K562 (cell line): Measurements from ENCODE around the gene GPATCH4. TPM values are rescaled to one million over a fixed set of nuclear protein-coding genes. Genes with fewer than 3 reads are reported as not detected.

Experiments used
- ASH1L ChIP-seq: fragments of 450-650 bp; IDR thresholded peaks from 2 replicates; pipeline ENCODE4 v1.6.1; 2018; ENCODE audit warnings: borderline replicate concordance, mild to moderate bottlenecking, low read depth; ENCODE audit not compliant: partially characterized antibody
- BCL6 ChIP-seq: fragments of 250-450 bp; sonication (Bioruptor Pico); IDR thresholded peaks from 2 replicates; pipeline ENCODE4 v1.4.0; 2020
- CHD1 ChIP-seq: fragments of 200-600 bp; sonication (generic); IDR thresholded peaks from one replicate; pipeline ENCODE4 v1.6.1; 2012; ENCODE audit warnings: mild to moderate bottlenecking, moderate library complexity, low read length, inconsistent platforms
- FOS ChIP-seq: IDR thresholded peaks from 3 replicates; pipeline ENCODE4 v1.6.1; 2011; ENCODE audit not compliant: insufficient read length; ENCODE audit errors: extremely low read depth
- GTF2E2 ChIP-seq: fragments of 200-800 bp; sonication (Bioruptor generic); IDR thresholded peaks from 2 replicates; pipeline ENCODE4 v1.6.1; 2016; ENCODE audit warnings: missing genetic modification characterization, missing compliant biosample characterization
- HDAC2 ChIP-seq: fragments of 450-650 bp; IDR thresholded peaks from 2 replicates; pipeline ENCODE4 v1.6.1; 2016; ENCODE audit warnings: mild to moderate bottlenecking
- IRF2 ChIP-seq: sonication (generic); formaldehyde crosslinking; IDR thresholded peaks from 2 replicates; pipeline ENCODE4 v1.8.1; 2022; ENCODE audit warnings: mild to moderate bottlenecking, missing genetic modification reagents
- LARP7 ChIP-seq: fragments of 450-650 bp; IDR thresholded peaks from 2 replicates; pipeline ENCODE4 v1.6.1; 2016
- MAFK ChIP-seq: IDR thresholded peaks from 2 replicates; pipeline ENCODE4 v1.6.1; 2011; ENCODE audit warnings: low read length, improper control_type of control experiment
- NCOA2 ChIP-seq, 2 experiments: fragments of 450-650 bp; IDR thresholded peaks; 2 replicates each; pipeline ENCODE4 v1.6.1; 2018; ENCODE audit warnings: mild to moderate bottlenecking in 2 of 2, moderate library complexity in 1 of 2; ENCODE audit not compliant: partially characterized antibody in 2 of 2
- NELFE ChIP-seq: IDR thresholded peaks from 2 replicates; pipeline ENCODE4 v1.6.1; 2011; ENCODE audit warnings: mild to moderate bottlenecking; ENCODE audit not compliant: insufficient read depth, insufficient read length
- PHB ChIP-seq: fragments of 250-450 bp; sonication (Bioruptor Pico); IDR thresholded peaks from 2 replicates; pipeline ENCODE4 v1.5.0; 2021
- SIX5 ChIP-seq, 2 experiments: IDR thresholded peaks; 2 replicates each; pipeline ENCODE4 v1.6.1; 2011; ENCODE audit warnings: low read length in 2 of 2, borderline replicate concordance in 1 of 2, low read depth in 1 of 2, mild to moderate bottlenecking in 1 of 2, moderate library complexity in 1 of 2; ENCODE audit not compliant: insufficient read depth in 1 of 2
- STAT6 ChIP-seq: sonication (generic); formaldehyde crosslinking; IDR thresholded peaks from 2 replicates; pipeline ENCODE4 v1.8.1; 2023; ENCODE audit warnings: mild to moderate bottlenecking, missing genetic modification reagents
- XRCC5 ChIP-seq: fragments of 200-400 bp; formaldehyde crosslinking; IDR thresholded peaks from 2 replicates; pipeline ENCODE4 v1.6.1; 2017; ENCODE audit warnings: low read depth, mild to moderate bottlenecking, low read length
- ZNF175 ChIP-seq: fragments of 200-800 bp; sonication (Bioruptor generic); IDR thresholded peaks from 2 replicates; pipeline ENCODE4 v1.6.1; 2016; ENCODE audit warnings: low read depth, mild to moderate bottlenecking, missing genetic modification characterization, missing compliant biosample characterization
- ZNF398 ChIP-seq: fragments of 250-450 bp; sonication (Bioruptor Pico); IDR thresholded peaks from 2 replicates; pipeline ENCODE4 v1.8.0; 2021; ENCODE audit warnings: moderate library complexity, mild to moderate bottlenecking, inconsistent platforms
- ZNF592 ChIP-seq: fragments of 450-650 bp; IDR thresholded peaks from 2 replicates; pipeline ENCODE4 v1.6.1; 2017; ENCODE audit warnings: antibody characterized with exemption, mild to moderate bottlenecking
- ZNF778 ChIP-seq: fragments of 450-650 bp; formaldehyde crosslinking; IDR thresholded peaks from 2 replicates; pipeline ENCODE4 v1.4.0; 2020; ENCODE audit warnings: mild to moderate bottlenecking, moderate library complexity
- polyA plus RNA-seq, 8 experiments: library from polyadenylated mRNA; depleted of rRNA in 4 of 8; stranded (reverse) in 5 of 8; unstranded in 3 of 8; fragments of >200 nt; fragmentation: Nextera tagmentation in 2 of 8; fragmentation: Illumina TruSeq in 1 of 8; extraction: Ambion mirVana in 2 of 8; extraction: Trizol in 1 of 8; gene quantifications; 2 replicates each; pipeline versions ENCODE4 v1.2.1 to v1.2.3, GENCODE V29; 2011 to 2014; ENCODE audit warnings: inconsistent platforms in 1 of 8, missing spikeins in 1 of 8
- total RNA-seq, 7 experiments: library from RNA; depleted of rRNA in 6 of 7; stranded (reverse); fragments of >200 nt in 6 of 7; fragmentation: Illumina TruSeq in 2 of 7; extraction: Trizol in 2 of 7; gene quantifications; 2 replicates each; pipeline versions ENCODE4 v1.2.1 to v1.2.3, GENCODE V29; 2011 to 2021; ENCODE audit warnings: low replicate concordance in 1 of 7

Gene GPATCH4
- total and polyA plus RNA-seq, 9 of the 15 experiments (the other 6 are each of a cell fraction or from before 2014, with no cell fraction given): 43.7 to 105 (median 76.5) TPM

- TF ChIP-seq ZNF398 (CRISPR knock-in tag) (no peak), ZNF592 (0 out of 2 replicates have a peak, but pooled peaks have one; percentile 36), PHB (CRISPR knock-in tag) (no peak), FOS (no peak), IRF2 (CRISPR knock-in tag) (no peak), ZNF175 (CRISPR knock-in tag) (no peak), NCOA2 (IDR thresholded peaks at IDR 0.05; ENCODE audit: partially characterized antibody in 2 of 2) (no peak), SIX5 (IDR thresholded peaks at IDR 0.05; ENCODE audit: borderline replicate concordance in 1 of 2, insufficient read depth in 1 of 2, low read depth in 1 of 2, low read length in 2 of 2) (no peak), STAT6 (CRISPR knock-in tag) (no peak), MAFK (0 out of 2 replicates have a peak, but pooled peaks have one; percentile 3), XRCC5 (no peak), CHD1 (no peak), ASH1L (no peak), HDAC2 (peak; percentile 99), BCL6 (CRISPR knock-in tag) (no peak), ZNF778 (CRISPR knock-in tag) (no peak), GTF2E2 (tag) (peak; percentile 85), NELFE (no peak), LARP7 (no peak)
Observed at GRCh38 chr1:156601122-156601830, at the start of gene GPATCH4 (continued).
